Central memory CD8-positive, alpha-beta T cell (primary cell): ENCODE data around the gene PBOV1.

Experiments used
- ATAC-seq: fragments of 150-1000 bp; cut with Tn5 transposase; replicated peaks from 2 replicates; pipeline ENCODE4 v1.10.0; 2022; ENCODE audit warnings: mild to moderate bottlenecking, moderate FRiP score, moderate number of reproducible peaks; ENCODE audit not compliant: poor library complexity, severe bottlenecking; ENCODE audit errors: extremely low read depth
- DNase-seq, 2 donors: peaks; one replicate each; pipeline ENCODE4 v3.0.0; 2021; ENCODE audit warnings: low spot score in 2 of 2
- H3K27ac Mint-ChIP-seq: one replicate; pipeline ENCODE4 v1.8.0; 2022; ENCODE audit warnings: low read depth, mild to moderate bottlenecking, moderate library complexity, mixed read lengths
- H3K27me3 Mint-ChIP-seq: one replicate; pipeline ENCODE4 v1.8.0; 2022; ENCODE audit warnings: mixed read lengths
- H3K36me3 Mint-ChIP-seq: one replicate; pipeline ENCODE4 v1.8.0; 2022; ENCODE audit warnings: mild to moderate bottlenecking, moderate library complexity, mixed read lengths; ENCODE audit not compliant: insufficient read depth
- H3K4me1 Mint-ChIP-seq: one replicate; pipeline ENCODE4 v1.8.0; 2022; ENCODE audit warnings: mixed read lengths
- H3K4me3 Mint-ChIP-seq: one replicate; pipeline ENCODE4 v1.8.0; 2022; ENCODE audit warnings: mild to moderate bottlenecking, moderate library complexity, mixed read lengths
- H3K9me3 Mint-ChIP-seq: one replicate; pipeline ENCODE4 v1.8.0; 2022; ENCODE audit warnings: mixed read lengths

PBOV1 gene

GRCh38 chr6:138194287-138194686 is 24.0 kb downstream of the PBOV1 start:
- DNase-seq (no peak), ATAC-seq (no peak)
- no peak overlapping the region for H3K4me3 Mint-ChIP-seq
- no peak overlapping the region for H3K27ac Mint-ChIP-seq
- H3K9me3 Mint-ChIP-seq: no peaks in the 10 kb centered on the region
- no peaks in the 10 kb centered on the region for H3K36me3 Mint-ChIP-seq
- peaks cover 36% of the 10 kb centered on the region for H3K27me3 Mint-ChIP-seq
- H3K4me1 Mint-ChIP-seq: no peaks in the 10 kb centered on the region

- ATAC-seq (no peak), DNase-seq (no peak)
- peaks cover 76% of the 10 kb centered on the region for H3K27me3 Mint-ChIP-seq
- H3K4me3 Mint-ChIP-seq: no peak overlapping the region
- H3K9me3 Mint-ChIP-seq: no peaks in the 10 kb centered on the region
- H3K36me3 Mint-ChIP-seq: no peaks in the 10 kb centered on the region
- H3K4me1 Mint-ChIP-seq: no peaks in the 10 kb centered on the region
- no peak overlapping the region for H3K27ac Mint-ChIP-seq
Observed at GRCh38 chr6:138188278-138188941, 29.9 kb downstream of the PBOV1 start.

GRCh38 chr6:138187156-138187555 is 31.1 kb downstream of the PBOV1 start:
- Mint-ChIP-seq H3K9me3 (no peaks in the 10 kb centered on the region), H3K4me1 (no peaks in the 10 kb centered on the region), H3K4me3 (no peak overlapping the region), H3K27me3 (peaks cover 89% of the 10 kb centered on the region), H3K27ac (no peak overlapping the region), H3K36me3 (no peaks in the 10 kb centered on the region)
- ATAC-seq (no peak), DNase-seq (no peak)

- H3K36me3 Mint-ChIP-seq: no peaks in the 10 kb centered on the region
- H3K4me1 Mint-ChIP-seq: no peaks in the 10 kb centered on the region
- DNase-seq (no peak), ATAC-seq (no peak)
- no peak overlapping the region for H3K4me3 Mint-ChIP-seq
- peaks cover 86% of the 10 kb centered on the region for H3K27me3 Mint-ChIP-seq
- H3K27ac Mint-ChIP-seq: no peak overlapping the region
- H3K9me3 Mint-ChIP-seq: peaks cover 4% of the 10 kb centered on the region
Observed at GRCh38 chr6:138184230-138184629, 34.1 kb downstream of the PBOV1 start.

GRCh38 chr6:138183790-138184134 is 34.5 kb downstream of the PBOV1 start:
- H3K27me3 Mint-ChIP-seq: peaks cover 84% of the 10 kb centered on the region
- no peaks in the 10 kb centered on the region for H3K36me3 Mint-ChIP-seq
- H3K4me1 Mint-ChIP-seq: no peaks in the 10 kb centered on the region
- no peak overlapping the region for H3K27ac Mint-ChIP-seq
- no peak overlapping the region for H3K4me3 Mint-ChIP-seq
- DNase-seq (no peak), ATAC-seq (no peak)
- H3K9me3 Mint-ChIP-seq: peaks cover 4% of the 10 kb centered on the region

GRCh38 chr6:138182939-138183789 is 35.1 kb downstream of the PBOV1 start:
- Mint-ChIP-seq H3K4me3 (no peak overlapping the region), H3K36me3 (no peaks in the 10 kb centered on the region), H3K9me3 (peaks cover 9% of the 10 kb centered on the region), H3K27me3 (peaks cover 78% of the 10 kb centered on the region), H3K4me1 (no peaks in the 10 kb centered on the region), H3K27ac (no peak overlapping the region)
- ATAC-seq: no peak
- DNase-seq: no peak

- H3K27ac Mint-ChIP-seq: no peak overlapping the region
- no peak overlapping the region for H3K4me3 Mint-ChIP-seq
- peaks cover 20% of the 10 kb centered on the region for H3K9me3 Mint-ChIP-seq
- no peak for ATAC-seq
- DNase-seq: no peak
- no peaks in the 10 kb centered on the region for H3K4me1 Mint-ChIP-seq
- H3K36me3 Mint-ChIP-seq: no peaks in the 10 kb centered on the region
- H3K27me3 Mint-ChIP-seq: peaks cover 47% of the 10 kb centered on the region
Observed at GRCh38 chr6:138176652-138177232, 41.5 kb downstream of the PBOV1 start.

- DNase-seq (no peak), ATAC-seq (no peak)
- no peak overlapping the region for H3K4me3 Mint-ChIP-seq
- peaks cover 40% of the 10 kb centered on the region for H3K27me3 Mint-ChIP-seq
- H3K36me3 Mint-ChIP-seq: no peaks in the 10 kb centered on the region
- H3K27ac Mint-ChIP-seq: no peak overlapping the region
- no peaks in the 10 kb centered on the region for H3K4me1 Mint-ChIP-seq
- peaks cover 20% of the 10 kb centered on the region for H3K9me3 Mint-ChIP-seq
Observed at GRCh38 chr6:138175596-138175995, 42.7 kb downstream of the PBOV1 start.
